ENCODE measurements around the gene PRICKLE4. TPM values are rescaled to one million over a fixed set of nuclear protein-coding genes. Genes with fewer than 3 reads are reported as not detected.

The PRICKLE4 gene
- total RNA-seq, 2 experiments from 2014 or later: 0.40 TPM; not detected in 1

DNA sequence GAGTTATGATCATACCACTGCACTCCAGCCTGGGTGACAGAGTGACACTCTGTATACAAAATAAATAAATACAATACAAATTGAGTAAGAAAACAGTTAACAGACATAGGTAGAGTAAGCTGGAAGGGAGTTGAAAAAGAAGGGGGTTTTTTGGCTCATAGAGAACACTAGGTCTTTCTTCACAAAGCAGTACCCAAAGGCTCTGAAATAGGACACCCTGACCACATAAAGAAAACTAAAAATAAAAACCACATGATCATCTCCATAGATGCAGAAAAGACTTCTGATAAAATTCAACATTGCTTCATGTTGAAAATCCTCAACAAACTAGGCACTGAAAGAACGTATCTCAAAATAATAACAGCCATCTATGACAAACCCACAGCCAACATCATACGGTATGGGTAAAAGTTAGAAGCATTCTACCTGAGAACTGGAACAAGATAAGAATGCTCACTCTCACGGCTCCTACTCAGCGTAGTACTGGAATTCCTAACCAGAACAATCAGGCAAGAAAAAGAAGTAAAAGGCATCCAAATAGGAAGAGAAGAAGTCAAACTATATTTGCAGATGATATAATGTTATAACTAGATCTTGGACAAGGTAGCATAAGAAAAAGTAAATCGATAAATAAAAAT, 55.6 kb downstream of the PRICKLE4 start:
- no peaks in the 10 kb centered on the region for H3K9me3 Mint-ChIP-seq (ENCODE audit: insufficient read depth)
- peaks cover 4% of the 10 kb centered on the region for H3K4me1 Mint-ChIP-seq (ENCODE audit: low read depth)
- DNase-seq (no peak), ATAC-seq (no peak)
- no peaks in the 10 kb centered on the region for H3K27me3 Mint-ChIP-seq (ENCODE audit: low read depth)
- POLR2A ChIA-PET: no interaction called here
- CTCF ChIA-PET: interaction anchor here (0.8 to 1.8 kb wide), 2 partner anchors 11 kb away, joined by 3 to 8 read pairs; no protein-coding TSS in a partner anchor
- H3K4me3 Mint-ChIP-seq: no peak overlapping the region
- H3K36me3 Mint-ChIP-seq (ENCODE audit: low read depth): peaks cover 5% of the 10 kb centered on the region
- no peak overlapping the region for H3K27ac Mint-ChIP-seq

DNA sequence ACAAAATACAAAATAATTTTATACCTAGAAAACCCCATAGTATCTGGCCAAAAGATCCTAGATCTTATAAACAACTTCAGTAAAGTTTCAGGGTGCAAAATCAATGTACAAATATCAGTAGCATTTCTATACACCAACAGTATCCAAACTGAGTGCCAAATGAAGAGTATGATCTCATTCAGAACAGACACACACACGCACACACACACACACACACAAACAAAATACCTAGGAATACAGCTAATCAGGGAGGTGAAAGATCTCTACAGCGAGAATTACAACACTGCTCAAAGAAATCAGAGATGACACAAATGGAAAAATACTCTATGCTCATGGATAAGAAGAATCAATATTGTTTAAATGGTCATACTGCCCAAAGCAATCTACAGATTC, 56.1 kb downstream of the PRICKLE4 start:
- Mint-ChIP-seq H3K36me3 (ENCODE audit: low read depth) (peaks cover 5% of the 10 kb centered on the region), H3K27ac (no peak overlapping the region), H3K4me3 (no peak overlapping the region), H3K9me3 (ENCODE audit: insufficient read depth) (no peaks in the 10 kb centered on the region), H3K27me3 (ENCODE audit: low read depth) (no peaks in the 10 kb centered on the region), H3K4me1 (ENCODE audit: low read depth) (peaks cover 4% of the 10 kb centered on the region)
- ATAC-seq (no peak), DNase-seq (no peak)
- POLR2A ChIA-PET: no interaction called here
- CTCF ChIA-PET: interaction anchor here (1.0 kb wide), 1 partner anchor 10 kb away, joined by 4 read pairs; no protein-coding TSS in a partner anchor

Other genes with a start within 250 kb of the PRICKLE4 start
- 1 to 10 TPM; 6.7 to 7.1 TPM for gene FOXP4, start 234.4 kb upstream of the PRICKLE4 start, total RNA-seq
- not detected for gene MDFI, start 142.3 kb upstream of the PRICKLE4 start, total RNA-seq
- 10 to 100 TPM; 18.5 to 21.2 TPM for gene TFEB, start 45.2 kb upstream of the PRICKLE4 start, total RNA-seq
- gene PGC, start 33.4 kb upstream of the PRICKLE4 start, total RNA-seq: not detected
- gene FRS3, start 882 bp upstream of the PRICKLE4 start, total RNA-seq: 1 to 10 TPM; 5.1 to 7.0 TPM
- 100 to 1,000 TPM; 215 to 218 TPM for gene TOMM6, start 6.9 kb downstream of the PRICKLE4 start, total RNA-seq
- 1 to 10 TPM; 6.2 to 7.8 TPM for gene USP49, start 114.6 kb downstream of the PRICKLE4 start, total RNA-seq
- gene MED20, start 140.4 kb downstream of the PRICKLE4 start, total RNA-seq: 10 to 100 TPM; 20.6 to 22.3 TPM
- 10 to 100 TPM; 39.4 to 43.1 TPM for gene BYSL, start 140.7 kb downstream of the PRICKLE4 start, total RNA-seq
- gene CCND3, start 161.0 kb downstream of the PRICKLE4 start, total RNA-seq: 100 to 1,000 TPM; 441 to 462 TPM